ENCODE measurements around the gene RILPL2.
"Not testable (repeated sequence)": the region's sequence is repeated elsewhere in the genome, so short reads cannot be mapped to it uniquely, and the experiment has no call there.

RILPL2 gene

DNA sequence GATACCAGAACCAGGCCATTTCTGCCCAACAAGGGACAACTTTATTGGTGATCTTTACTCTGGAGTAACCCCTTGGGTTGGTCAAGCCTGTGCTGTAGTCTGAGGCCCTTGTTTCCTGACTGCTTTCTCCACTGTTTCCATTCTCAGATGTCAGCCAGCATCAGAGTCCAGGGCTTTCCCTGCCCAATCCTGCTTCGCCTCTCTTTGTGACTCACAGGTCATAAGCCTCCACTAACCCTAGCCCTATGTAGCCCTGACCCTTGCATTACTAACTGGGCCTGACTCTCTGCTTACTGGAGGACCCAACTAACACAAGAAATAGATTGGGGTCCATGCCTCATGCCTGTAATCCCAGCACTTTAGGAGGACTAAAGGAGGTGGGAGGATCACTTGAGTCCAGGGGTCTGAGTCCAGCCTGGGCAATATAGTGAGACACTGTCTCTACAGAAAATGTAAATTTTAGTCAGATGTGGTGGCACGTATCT, 12.8 kb upstream of the RILPL2 start:
- DNase-seq: no peak

DNA sequence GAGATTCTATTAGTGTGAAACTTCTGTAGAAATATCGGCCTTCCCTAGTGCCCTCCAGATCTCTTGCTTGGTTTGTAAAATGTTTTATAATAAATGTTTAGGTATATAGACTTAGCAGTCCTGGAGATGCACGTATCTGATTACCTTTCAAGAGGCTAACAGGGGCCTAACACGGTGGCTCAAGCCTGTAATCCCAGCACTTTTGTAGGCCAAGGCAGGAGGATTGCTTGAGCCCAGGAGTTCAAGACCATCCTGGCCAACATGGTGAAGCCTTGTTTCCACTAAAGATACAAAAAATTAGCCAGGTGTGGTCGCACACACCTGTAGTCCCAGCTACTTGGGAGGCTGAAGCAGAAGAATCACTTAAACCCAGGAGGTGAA, 9.8 kb upstream of the RILPL2 start:
- DNase-seq: no peak

DNA sequence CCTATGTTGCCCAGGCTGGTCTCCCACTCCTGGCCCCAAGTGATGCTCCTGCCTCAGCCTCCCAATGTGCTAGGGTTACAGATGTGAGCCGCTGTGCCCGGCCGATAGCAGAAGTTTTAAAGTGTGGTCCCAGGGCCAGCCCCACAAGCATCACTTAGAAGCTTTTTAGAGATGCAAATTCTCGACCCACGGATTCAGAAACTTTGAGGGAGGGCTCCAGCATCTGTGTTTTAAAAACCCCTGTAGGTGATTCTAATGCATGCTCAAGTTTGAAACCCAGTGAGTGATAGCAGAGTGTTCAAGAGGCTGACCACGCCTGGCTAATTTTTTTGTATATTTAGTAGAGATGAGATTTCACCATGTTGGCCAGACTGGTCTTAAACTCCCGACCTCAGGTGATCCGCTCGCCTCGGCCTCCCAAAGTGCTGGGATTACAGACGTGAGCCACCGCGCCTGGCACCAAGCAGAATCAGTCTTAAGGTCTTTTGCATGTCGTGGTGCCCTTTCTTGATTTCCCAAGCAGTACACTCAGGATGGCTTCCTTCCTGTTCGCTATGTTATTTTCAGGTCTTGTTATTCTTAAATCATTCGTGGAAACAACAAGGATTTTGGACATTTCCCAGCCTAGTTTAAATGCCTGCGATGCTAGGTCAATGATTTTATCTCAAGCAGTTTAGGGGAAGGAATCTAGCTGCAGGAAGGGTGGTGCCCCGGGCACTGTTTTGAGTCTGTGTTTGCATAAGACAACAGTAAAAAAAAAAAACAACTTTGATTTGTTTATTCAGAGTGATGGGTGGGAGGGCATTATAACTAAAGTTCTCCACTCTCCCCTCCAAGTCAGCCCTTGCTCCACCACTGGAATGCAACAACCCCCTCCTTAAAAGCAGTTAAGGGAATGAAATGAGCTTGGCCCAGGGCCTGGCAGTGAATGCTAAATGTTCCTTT, 9.2 kb upstream of the RILPL2 start:
- DNase-seq: no peak

DNA sequence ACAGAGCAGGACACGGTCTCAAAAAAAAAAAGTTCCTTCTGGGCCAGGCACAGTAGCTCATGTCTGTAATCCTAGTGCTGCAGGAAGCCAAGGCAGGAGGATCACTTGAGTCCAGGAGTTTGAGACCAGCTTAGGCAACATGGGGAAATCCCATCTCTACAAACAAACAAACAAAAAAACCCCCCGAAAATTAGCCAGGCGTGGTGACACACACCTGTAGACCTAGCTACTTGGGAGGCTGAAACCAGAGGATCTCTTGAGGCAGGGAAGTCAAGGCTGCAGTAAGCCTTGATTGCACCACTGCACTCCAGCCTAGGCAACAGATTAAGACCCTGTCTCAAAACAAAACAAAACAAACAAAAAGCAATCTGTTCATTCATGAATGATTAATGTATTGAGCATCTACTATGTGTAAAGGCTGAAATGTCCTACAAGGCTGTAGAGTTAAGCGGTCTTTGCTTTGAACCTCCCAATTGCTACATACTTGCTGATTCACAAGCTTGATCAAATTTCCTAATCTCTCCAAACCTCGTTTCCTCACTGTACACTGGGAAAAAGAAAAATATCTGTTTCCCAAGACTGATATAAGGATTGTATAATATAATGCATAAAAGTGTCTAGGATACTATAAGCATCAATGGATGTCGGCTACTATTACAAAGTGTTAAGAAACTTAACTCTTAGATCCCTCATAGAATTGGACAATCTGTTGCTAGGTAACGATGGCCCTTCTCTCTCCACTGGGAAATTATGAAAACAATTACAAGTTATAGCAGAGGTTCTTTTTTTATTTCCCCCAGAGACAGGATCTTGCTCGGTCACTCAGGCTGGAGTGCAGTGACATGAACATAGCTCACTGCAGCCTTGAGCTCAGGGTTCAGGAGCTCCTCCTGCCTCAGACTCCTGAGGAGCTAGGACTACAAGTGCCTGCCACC, 7.9 kb upstream of the RILPL2 start:
- no peak for DNase-seq

DNA sequence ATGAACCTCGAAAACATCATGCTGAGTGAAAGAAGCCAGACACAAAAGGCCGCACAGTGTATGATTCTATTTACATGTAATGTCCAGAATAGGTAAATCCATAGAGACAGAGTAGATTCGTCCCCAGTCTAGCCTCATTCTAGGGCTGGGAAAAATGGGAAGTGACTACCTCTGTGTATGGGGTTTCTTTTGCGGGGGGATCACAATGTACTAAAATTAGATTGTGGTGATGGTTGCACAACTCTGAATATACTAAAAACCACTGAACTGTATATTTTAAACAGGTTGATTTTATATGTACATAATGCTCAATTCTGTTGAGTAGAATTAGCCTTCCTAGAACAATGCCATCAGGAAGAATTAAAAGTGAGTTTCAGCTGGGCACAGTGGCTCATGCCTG, 6.3 kb upstream of the RILPL2 start:
- DNase-seq: no peak

DNA sequence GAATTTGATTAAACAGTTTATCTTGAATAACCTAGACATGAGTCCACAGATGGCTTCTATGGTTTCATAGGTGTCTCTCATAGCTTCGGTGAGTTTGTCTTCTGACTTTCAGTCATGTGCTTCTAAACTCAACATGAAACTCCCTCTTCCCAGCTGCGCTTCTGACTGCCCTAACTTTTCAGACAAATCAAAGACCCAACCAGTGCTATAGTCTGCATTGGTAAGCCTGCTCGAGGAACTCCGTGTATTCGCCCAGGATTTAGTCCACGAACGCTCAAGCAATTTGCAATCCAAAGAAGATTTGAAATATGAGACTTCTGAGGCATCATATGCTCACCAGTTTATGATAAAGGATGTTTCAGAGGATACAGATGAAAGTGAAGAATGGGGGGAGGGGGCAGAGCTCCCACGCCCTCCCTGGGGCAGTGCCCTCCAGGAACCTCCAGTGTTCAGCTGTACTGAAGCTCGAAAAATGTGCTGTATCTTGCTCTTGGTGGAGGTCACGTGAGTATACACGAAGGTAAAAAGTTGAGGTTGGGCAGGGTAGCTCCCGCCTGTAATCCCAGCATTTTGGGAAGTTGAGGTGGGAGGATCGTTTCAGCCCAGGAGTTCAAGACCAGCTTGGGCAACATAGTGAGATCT, 5.2 kb upstream of the RILPL2 start:
- DNase-seq: no peak

DNA sequence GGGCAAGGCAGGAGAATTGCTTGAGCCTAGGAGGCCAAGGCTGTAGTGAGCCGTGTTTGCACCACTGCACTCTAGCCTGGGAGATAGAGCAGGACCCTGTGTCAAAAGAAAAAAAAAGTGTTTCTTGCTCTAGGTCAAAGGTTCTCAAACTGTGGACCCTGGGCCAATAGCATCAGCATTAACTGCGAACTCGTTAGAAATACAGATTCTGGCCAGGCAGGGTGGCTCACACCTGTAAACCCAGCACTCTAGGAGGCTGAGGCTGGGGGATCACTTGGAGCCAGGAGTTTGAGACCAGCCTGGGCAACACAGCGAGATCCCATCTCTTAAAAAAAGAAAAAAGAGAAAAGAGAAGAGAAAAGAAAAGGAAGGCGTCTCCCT, 858 bp downstream of the RILPL2 start:
- no peak for DNase-seq

DNA sequence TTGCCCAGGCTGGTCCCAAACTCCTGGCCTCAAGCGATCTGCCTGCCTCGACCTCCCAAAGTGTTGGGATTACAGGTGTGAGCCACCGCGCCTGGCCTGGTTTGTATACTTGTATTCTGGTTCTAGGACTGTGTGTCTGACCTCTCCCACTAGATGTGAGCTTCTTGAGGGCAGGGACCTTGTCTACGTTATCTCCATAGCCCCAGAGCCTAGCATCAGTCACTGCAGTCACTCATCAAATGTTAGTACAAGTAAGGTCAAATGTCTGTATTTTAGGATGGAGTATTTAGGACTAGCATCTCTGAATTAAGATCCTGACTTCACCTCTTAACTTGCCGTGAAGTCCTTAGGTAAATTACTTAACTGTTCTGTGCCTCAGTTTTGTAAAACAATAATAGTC, 2.9 kb downstream of the RILPL2 start:
- no peak for DNase-seq

DNA sequence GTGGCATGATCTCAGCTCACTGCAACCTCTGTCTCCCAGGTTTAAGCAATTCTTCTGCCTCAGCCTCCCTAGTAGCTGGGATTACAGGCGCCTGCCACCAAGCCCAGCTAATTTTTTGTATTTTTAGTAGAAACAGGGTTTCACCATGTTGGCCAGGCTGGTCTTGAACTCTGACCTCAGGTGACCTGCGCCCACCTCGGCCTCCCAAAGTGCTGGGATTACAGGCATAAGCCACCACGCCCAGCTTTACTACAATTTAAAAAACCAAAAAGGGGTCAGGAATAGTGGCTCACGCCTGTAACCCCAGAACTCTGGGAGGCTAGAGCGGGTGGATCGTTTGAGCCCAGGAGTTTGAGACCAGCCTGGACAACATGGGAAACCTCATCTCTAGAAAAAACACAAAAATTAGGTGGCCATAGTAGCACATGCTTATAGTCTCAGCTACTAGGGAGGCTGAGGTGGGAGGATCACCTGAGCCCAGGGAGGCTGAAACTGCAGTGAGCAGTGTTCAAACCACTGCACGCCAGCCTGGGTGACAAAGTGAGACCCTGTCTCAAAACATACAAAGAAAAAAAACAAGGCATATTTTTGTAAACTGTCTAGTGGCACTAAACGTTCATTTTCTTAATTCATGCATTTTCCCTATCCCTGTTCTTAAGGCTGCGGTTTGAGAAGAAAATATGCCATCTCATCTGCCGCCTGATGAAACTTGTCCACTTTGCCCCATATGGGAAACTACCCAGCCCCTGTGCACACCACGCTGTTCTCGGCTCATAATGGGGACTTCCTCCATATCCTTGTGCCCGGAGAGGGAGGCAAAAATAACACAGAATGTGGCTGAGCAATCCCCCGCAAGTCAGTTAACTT, 4.3 kb downstream of the RILPL2 start:
- DNase-seq: not testable (repeated sequence)

DNA sequence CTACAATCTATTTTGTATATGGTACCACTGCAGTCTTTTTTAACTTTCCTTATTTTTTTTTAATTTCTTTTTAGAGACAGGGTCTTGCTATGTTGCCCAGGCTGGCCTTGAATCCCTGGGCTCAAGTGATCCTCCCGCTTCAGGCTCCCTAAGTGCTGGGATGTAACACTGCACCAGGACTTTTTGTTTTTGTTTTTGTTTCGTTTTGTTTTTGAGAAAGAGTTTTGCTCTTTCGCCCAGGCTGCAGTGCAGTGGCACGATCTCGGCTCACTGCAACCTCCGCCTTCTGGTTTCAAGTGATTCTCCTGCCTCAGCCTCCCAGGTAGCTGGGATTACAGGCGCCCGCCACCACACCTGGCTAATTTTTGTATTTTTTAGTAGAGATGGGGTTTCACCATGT, 7.4 kb downstream of the RILPL2 start:
- DNase-seq: not testable (repeated sequence)

DNA sequence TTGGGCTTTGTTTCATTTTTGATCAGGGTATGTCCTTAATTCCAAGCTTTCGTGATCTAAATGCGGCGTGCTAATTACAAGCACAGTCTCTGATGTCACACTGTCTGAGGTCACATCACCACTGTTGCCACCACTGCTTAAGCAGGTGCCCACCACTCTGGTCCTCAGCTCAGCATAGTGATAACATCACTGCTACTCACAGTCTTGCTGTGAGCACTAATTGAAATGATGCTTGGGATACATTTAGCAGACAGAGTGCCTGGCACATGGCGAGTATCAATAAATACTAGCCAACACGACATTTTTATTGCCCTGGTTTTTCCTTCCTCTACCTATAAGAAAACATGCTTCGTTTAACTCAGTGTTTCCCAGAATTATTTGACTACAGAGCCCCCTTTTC, 7.9 kb downstream of the RILPL2 start:
- no peak for DNase-seq

DNA sequence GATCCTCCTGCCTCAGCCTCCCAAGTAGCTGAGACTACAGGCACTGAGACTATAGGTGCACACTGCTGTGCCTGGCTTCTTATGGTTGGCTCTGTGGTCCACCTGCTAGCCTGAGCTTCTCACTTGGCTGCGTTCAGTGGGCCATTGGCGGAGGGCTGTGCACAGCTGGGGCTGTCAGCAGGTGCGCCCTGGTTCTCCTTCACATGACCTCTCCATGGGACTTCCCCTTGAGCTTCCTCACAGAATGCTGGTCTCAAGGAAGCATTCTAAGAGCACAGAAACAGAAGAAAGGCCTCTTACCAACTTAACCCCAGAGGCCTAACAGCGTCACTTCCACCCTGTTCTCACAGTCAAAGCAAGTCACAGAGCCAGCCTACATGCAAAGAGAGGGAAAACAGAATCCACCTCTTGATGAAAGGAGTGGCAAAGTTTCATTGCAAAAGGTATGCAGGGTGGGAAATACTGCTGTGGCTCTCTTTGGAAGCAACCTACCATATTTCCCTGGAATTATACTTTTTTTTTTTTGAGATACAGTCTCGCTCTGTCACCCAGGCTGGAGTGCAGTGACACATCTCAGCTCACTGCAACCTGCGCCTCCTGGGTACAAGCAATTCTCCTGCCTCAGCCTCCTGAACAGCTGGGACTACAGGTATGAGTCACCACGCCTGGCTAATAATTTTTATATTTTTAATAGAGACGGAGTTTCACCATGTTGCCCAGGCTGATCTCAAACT, 9.3 kb downstream of the RILPL2 start:
- DNase-seq: no peak

DNA sequence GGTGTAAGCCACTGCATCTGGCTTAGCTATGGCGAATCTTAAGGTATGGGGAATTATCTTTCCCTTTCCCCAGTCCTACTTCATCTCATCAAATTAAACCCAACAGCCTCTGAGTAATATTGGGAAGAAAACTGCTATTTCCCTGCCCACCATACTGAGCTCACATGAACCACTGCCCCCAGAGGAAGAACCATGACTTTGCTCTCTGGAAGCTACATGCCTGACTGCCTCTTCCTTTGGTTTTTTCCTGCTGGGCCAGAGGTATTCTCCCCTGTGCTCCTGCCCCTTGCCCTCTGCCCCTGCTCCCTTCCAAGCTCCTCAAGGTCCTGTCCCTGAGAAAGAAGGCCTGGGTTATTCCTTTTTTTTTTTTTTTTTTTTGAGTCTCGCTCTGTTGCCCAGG, 15.2 kb downstream of the RILPL2 start:
- DNase-seq: no peak

DNA sequence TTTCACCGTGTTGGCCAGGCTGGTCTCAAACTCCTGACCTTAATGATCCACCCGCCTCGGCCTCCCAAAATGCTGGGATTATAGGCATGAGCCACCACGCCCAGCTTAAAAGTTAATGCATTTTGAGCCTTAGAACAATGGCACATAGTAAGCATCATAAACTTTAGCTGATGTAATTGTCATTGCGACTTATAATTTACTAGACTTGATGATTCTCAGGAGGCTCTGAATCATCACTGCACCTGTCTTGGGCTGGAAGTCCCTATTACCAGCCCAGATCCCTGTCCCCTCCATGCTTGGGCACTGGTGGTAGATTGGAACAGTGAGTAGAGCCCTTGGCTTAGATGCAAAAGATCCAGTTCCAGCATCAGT, 26.5 kb downstream of the RILPL2 start:
- DNase-seq: no peak

DNA sequence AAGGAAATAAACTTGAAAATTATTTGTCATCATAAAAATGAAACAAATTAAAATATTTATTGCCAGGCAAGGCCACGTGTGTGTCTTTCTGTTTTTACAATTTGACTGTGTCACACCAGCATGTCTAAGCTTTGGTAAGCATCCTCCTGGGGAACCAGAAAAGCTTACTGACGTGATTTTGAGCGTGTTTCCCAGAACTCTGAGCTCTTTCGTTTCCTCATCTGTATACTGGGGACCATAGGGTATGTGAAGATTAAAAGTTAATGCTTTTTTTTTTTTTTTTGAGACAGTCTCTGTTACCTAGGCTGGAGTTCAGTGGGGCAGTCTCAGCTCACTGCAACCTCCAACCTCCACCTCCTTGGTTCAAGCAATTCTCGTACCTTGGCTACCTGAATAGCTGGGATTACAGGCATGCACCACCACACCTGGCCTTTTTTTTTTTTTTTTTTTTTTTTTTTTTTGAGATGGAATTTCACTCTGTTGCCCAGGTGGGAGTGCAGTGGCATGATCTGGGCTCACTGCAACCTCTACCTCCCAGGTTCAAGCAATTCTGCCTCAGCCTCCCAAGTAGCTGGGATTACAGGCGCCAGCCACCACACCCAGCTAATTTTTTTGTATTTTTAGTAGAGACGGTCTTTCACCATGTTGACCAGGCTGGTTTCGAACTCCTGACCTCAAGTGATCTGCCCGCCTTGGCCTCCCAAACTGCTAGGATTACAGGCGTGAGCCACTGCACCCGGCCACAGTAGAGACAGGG, 27.0 kb downstream of the RILPL2 start:
- DNase-seq: not testable (repeated sequence)

DNA sequence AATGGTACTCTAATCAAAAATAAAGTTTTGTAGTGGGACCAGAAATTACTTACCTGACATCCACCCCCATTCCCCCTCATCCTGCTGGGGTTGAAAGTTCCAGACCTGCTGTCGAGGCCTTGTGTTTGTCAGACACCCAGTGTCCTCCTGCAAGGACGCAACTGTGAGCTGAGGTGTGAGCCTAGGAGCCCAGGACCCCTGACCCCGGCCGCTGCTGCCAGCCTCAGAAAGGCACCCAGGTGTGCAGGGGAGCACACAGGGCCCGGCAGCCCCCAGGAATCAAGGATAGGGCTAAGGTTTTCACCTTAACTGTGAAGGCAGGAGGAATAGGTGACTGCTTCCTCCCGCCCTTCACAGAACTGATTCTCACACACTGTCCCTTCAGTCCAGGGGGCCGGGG, 27.9 kb downstream of the RILPL2 start:
- DNase-seq: not testable (repeated sequence)

DNA sequence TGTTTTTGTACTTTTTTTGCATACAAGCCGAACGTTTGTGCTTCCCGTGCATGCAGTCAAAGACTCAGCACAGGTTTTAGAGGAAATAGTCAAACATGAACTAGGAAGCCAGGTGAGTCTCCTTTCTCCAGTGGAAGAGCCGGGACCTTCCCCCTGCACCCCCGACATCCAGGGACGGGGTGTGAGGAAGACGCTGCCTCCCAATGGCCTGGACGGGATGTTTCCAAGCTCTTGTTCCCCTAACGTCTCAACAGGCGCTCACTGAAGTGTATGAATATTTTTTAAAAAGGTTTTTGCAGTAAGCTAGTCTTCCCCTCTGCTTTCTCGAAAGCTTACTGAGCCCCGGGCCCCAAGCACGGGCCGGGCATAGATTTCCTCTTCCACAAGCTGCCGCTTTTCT, 28.6 kb downstream of the RILPL2 start:
- not testable (repeated sequence) for DNase-seq

DNA sequence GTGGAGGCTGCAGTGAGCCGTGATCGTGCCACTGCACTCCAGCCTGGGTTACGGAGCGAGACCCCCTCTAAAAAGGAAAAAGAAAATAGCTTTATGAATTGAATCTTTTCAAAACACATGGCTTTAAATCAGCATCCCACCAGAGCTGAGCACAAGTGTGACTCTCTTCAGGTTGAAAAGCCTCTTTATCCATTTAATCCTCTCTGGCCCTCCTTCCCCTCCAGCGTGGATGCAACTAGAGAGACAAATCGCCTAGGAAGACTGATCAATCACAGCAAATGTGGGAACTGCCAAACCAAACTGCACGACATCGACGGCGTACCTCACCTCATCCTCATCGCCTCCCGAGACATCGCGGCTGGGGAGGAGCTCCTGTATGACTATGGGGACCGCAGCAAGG, 29.2 kb downstream of the RILPL2 start:
- not testable (repeated sequence) for DNase-seq

DNA sequence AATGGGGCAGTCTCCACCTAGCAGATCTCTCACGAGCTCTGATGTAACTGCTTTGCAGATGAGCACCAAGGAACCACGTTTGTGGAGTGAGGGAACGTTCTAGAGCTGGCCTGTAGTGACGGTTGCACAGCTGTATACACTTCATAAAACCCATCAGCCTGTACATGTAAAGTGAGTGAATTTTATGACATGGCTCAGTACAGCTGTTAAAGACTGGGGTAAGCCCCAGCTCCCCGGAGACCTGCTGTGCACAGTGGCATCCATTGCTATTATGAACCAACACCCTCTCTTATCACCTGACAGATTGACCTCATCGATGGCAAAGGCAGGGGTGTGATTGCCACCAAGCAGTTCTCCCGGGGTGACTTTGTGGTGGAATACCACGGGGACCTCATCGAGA, 31.9 kb downstream of the RILPL2 start:
- no peak for DNase-seq

All from cerebellar nuclear complex (tissue), 1 donor.